ENCODE measurements around the gene NSD2.
"Not testable (repeated sequence)": the region's sequence is repeated elsewhere in the genome, so short reads cannot be mapped to it uniquely, and the experiment has no call there.

Gene NSD2

GRCh38 chr4:1994938-1995337, 123.7 kb downstream of the NSD2 start:
- no peak for DNase-seq (ENCODE audit: low spot score)
- no peak for TF ChIP-seq CTCF (conservative IDR thresholded peaks at IDR 0.05; ENCODE audit: low read depth)
- CTCF ChIA-PET = no interaction called here
- no peak overlapping the region for H3K27ac ChIP-seq
- POLR2A ChIA-PET (ENCODE audit: low non-redundant PET) = no interaction called here

- TF ChIP-seq CTCF (conservative IDR thresholded peaks at IDR 0.05; ENCODE audit: low read depth) = no peak
- ChIA-PET POLR2A (ENCODE audit: low non-redundant PET) (no interaction called here), CTCF (interaction anchor here (0.6 kb wide), 1 partner anchor 64 kb away, joined by 3 read pairs; no protein-coding TSS in a partner anchor)
- H3K27ac ChIP-seq = no peak overlapping the region
- DNase-seq (ENCODE audit: low spot score) = no peak
These were observed 125.8 kb downstream of the NSD2 start for GRCh38 chr4:1996866-1997611.

GRCh38 chr4:1997712-1998111, 126.5 kb downstream of the NSD2 start:
- CTCF ChIA-PET = no interaction called here
- POLR2A ChIA-PET (ENCODE audit: low non-redundant PET) = no interaction called here
- H3K27ac ChIP-seq = no peak overlapping the region
- no peak for DNase-seq (ENCODE audit: low spot score)
- no peak for TF ChIP-seq CTCF (conservative IDR thresholded peaks at IDR 0.05; ENCODE audit: low read depth)

GRCh38 chr4:1998296-1998695, 127.1 kb downstream of the NSD2 start:
- ChIA-PET CTCF (no interaction called here), POLR2A (ENCODE audit: low non-redundant PET) (no interaction called here)
- H3K27ac ChIP-seq = no peak overlapping the region
- no peak for DNase-seq (ENCODE audit: low spot score)
- no peak for TF ChIP-seq CTCF (conservative IDR thresholded peaks at IDR 0.05; ENCODE audit: low read depth)

- DNase-seq (ENCODE audit: low spot score); POLR2A ChIA-PET (ENCODE audit: low non-redundant PET); H3K27ac ChIP-seq: not testable (repeated sequence)
- CTCF ChIA-PET = interaction anchor here (0.6 kb wide), 1 partner anchor 272 kb away, joined by 6 read pairs; no protein-coding TSS in a partner anchor
These were observed 128.1 kb downstream of the NSD2 start for GRCh38 chr4:1999308-1999707.

- POLR2A ChIA-PET (ENCODE audit: low non-redundant PET); H3K27ac ChIP-seq; DNase-seq (ENCODE audit: low spot score); CTCF ChIA-PET: not testable (repeated sequence)
These were observed 132.2 kb downstream of the NSD2 start for GRCh38 chr4:2003361-2003760.

GRCh38 chr4:2006367-2006766, 135.2 kb downstream of the NSD2 start:
- DNase-seq (ENCODE audit: low spot score) = no peak
- POLR2A ChIA-PET (ENCODE audit: low non-redundant PET) = no interaction called here
- no peak for TF ChIP-seq CTCF (conservative IDR thresholded peaks at IDR 0.05; ENCODE audit: low read depth)
- CTCF ChIA-PET = no interaction called here
- no peak overlapping the region for H3K27ac ChIP-seq

Data from RWPE1 (cell line).